NOMO-1 treated with DMSO at 0.1 percent for 48 hours (cell line): ENCODE measurements around the gene CENATAC.
"Not testable (repeated sequence)": the region's sequence is repeated elsewhere in the genome, so short reads cannot be mapped to it uniquely, and the experiment has no call there.

ENCODE experiments used
- DNase-seq: peaks from one replicate; lab custom pipeline; 2025; ENCODE audit not compliant: unreplicated experiment; lab: John Stamatoyannopoulos, UW

Gene CENATAC

DNA sequence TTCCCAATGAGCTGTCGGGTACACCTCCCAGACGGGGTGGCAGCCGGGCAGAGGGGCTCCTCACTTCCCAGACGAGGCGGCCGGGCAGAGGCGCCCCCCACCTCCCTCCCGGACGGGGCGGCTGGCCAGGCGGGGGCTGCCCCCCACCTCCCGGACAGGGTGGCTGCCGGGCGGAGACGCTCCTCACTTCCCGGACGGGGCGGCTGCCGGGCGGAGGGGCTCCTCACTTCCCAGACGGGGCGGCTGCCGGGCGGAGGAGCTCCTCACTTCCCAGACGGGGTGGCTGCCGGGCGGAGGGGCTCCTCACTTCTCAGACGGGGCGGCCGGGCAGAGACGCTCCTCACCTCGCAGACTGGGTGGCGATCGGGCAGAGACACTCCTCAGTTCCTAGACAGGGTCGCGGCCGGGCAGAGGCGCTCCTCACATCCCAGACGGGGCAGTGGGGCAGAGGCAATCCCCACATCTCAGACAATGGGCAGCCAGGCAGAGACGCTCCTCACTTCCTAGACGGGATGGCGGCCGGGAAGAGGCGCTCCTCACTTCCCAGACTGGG lies 6.4 kb upstream of the CENATAC start:
- DNase-seq: not testable (repeated sequence)

DNA sequence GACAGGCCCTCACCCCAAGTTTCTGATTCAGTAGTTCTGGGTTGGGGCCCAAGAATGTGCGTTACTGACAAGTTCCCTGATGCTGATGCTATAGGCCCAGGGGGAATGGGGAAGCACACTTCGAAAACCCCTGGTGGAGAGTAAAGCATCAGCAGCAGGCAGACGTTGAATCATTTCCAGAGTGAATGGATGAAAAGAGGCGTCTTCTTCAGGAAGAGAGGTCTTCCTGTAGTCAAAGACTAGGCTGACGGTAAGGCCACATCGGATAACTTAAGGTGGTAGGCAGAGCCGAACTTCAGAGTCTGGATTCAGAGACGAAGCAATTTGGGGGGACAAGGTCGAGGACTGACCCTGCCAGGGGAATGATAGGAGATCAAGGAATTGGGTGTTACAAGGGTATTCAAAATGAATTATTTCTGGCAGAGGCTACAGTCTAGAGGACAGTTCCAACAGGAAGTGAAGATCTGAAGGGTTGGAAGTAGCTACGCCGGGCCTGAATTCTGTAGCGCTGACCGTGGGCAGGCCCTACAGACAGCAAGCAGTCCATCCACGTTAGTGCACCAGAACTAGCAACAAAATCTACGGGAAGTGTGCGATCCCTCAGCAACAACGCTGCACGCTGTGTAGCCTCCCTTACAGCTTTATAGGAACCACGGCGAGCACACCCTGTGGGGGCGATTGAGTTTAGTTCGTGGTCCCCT lies 862 bp upstream of the CENATAC start:
- DNase-seq: peak; percentile 60

DNA sequence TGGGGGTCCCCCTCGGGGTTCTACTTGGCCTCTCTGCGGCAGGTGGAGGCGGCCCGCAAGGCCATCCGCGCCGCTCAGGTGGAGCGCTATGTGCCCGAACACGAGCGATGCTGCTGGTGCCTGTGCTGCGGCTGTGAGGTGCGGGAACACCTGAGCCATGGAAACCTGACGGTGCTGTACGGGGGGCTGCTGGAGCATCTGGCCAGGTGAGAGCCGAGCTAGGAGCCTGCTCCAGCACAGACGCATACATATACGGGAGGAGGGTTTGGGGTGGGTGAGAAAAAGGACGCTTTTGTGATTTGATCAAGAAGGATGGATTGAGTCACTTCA lies 415 bp downstream of the CENATAC start:
- no peak for DNase-seq

GRCh38 chr11:118998822-118999221 lies 884 bp downstream of the CENATAC start:
- no peak for DNase-seq

DNA sequence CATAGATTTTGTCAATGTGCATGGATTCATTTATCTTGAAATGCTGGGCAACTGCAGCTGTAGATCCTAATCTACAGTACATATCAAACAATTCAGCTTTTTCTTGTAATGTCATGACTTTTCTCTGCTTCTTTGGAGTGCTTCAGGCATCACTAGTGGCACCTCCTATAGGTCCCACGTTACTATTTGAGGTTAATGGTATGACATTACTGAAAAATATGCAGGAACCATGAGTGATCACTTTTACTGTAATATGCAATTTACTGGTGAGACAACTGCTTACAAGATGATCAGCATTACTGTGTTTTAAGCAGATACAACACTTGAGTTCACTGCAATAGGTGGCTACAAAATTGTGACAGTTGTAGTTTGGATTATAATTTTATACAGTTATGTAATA lies 3.0 kb downstream of the CENATAC start:
- no peak for DNase-seq

GRCh38 chr11:119006656-119007055 lies 8.7 kb downstream of the CENATAC start:
- no peak for DNase-seq

GRCh38 chr11:119011476-119012053 lies 13.6 kb downstream of the CENATAC start:
- DNase-seq: no peak

DNA sequence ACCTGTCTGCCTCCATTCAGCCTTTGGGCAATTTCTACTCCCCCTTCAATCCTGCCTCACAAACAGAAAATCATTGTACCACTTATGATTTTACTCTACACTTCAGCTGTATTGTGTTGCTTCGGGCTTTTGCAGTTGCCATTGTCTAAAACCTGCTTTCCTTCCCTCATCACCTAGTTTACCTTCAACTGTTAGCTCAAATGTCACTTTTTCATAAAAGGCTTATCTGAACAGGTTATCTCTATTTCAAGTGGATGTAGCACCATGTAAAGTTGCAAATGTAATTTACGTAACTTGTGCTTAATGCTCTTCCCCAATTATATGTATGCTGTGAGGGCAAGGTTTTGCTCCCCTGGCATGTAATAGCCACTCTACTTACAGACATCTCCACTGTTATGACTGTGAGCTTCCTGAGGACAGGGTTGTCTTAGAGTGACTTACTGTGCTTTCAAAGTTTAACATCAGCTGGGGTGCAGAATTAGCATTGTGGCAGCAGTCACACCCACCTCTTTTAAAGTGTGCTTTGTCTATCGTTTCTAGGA lies 14.8 kb downstream of the CENATAC start:
- no peak for DNase-seq

DNA sequence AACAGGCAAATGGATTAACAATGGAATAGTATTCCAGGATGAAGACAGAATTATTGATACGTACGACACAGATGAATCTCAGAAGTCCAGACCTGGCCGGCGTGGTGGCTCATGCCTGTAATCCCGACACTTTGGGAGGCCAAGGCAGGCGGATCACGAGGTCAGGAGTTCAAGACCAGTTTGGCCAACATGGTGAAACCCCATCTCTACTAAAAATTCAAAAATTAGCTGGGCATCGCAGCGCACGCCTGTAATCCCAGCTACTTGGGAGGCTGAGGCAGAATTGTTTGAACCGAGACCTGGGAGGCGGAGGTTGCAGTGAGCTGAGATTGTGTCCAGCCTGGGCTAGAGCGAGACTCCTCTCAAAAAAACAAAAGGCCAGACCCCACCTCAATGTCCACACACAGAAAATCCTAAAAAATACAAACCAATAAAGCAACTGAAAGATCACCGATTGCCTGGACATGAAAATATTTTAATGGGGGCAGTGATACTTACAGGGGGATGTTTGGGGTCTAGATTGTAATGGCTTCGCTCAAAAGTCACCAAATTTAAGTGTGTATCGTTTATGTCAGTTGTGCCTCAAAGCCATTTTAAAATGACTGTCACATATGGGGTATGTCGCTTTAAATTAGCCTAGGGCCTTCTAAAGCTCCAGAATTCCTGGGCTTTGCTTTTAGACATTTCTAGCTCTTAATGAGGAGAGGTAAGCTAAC lies 16.4 kb downstream of the CENATAC start:
- no peak for DNase-seq

- no peak for DNase-seq
Measured at GRCh38 chr11:119015054-119015611, 17.2 kb downstream of the CENATAC start.

GRCh38 chr11:119016216-119017009 lies 18.5 kb downstream of the CENATAC start:
- DNase-seq: no peak

DNA sequence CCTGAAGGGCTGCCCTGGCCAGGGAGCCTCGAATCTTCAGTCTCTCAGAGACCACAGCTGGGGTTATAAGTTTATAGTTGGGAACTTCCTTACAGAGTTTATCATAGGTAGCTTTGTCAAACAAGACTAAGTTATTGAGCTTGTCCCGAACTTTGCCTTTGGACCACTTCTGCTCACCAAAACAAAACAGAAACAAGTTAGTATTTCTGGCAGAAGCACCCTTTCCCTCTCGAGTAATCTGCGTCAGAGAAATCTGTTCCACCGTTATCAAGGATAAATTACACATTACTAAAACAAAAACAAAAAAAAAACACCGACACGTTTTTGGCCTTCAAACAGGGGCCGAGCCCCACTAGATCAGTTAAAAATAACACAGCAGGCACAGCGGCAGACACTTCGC lies 19.4 kb downstream of the CENATAC start:
- not testable (repeated sequence) for DNase-seq

DNA sequence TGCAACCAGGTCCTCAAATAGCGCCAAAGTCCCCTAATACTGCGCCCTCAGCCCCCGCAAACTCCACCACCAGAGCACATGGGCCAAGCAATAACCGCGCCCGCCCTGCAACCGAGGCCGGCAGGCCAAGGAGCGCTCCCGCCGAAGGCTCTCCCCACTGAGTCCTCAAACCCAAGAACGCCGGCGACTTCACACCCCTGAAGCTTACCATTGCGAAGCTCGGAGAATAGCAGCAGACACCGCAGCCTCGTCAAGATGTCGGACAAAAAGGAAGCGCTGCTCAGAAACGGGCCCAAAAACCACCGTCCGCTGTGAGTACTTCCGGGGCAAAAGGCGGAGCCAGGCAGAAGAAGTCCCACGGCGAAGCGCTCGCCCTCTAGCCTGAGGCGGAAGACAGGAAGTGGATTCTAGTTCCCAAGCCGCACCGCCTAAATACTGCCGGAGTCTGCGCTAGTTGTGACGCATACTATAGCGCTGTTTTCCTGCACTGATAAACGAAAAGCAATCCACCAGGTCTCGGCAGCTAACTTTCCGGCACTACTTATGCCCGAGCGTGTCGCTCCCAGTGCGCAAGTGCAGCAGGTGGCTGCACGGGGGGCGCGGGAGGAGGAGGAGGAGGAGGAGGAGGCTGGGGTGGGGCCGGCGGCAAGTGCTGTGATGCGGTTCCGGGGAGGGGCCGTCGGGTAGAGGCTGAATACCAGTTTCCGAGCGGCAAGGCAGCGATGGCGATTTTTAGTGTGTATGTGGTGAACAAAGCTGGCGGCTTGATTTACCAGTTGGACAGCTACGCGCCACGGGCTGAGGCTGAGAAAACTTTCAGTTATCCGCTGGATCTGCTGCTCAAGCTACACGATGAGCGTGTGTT lies 20.4 kb downstream of the CENATAC start, which contains the start of the genes RPS25 and TRAPPC4:
Gene RPS25 (minus strand): TSS at position 270 of the 865 bp plus-strand sequence. CDS start 59 bp downstream, at position 211.
Gene TRAPPC4 (plus strand): TSS at position 693 of the 865 bp plus-strand sequence. CDS start 30 bp downstream, at position 723.
- peak; percentile 98 for DNase-seq

DNA sequence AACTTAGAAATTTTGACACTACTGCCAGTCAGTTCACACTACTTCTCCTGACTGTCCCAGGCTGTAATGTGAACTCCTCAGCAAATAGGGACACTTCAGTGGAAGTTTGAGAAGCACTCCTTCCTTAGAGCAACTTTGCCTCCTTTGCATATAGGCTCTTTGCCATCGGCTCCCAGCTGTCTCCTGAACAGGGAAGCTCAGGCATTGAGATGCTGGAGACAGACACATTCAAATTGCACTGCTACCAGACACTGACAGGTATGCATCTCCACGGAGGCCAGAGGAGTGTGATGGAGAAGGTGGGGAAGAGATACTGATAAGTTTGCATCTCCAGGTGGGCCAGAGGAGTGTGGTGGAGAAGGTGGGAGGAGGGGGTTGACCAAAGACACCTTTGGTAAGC lies 22.1 kb downstream of the CENATAC start:
- DNase-seq: no peak

- no peak for DNase-seq
Measured at GRCh38 chr11:119021631-119022030, 23.7 kb downstream of the CENATAC start.

GRCh38 chr11:119023741-119024140 lies 25.8 kb downstream of the CENATAC start:
- DNase-seq: no peak

DNA sequence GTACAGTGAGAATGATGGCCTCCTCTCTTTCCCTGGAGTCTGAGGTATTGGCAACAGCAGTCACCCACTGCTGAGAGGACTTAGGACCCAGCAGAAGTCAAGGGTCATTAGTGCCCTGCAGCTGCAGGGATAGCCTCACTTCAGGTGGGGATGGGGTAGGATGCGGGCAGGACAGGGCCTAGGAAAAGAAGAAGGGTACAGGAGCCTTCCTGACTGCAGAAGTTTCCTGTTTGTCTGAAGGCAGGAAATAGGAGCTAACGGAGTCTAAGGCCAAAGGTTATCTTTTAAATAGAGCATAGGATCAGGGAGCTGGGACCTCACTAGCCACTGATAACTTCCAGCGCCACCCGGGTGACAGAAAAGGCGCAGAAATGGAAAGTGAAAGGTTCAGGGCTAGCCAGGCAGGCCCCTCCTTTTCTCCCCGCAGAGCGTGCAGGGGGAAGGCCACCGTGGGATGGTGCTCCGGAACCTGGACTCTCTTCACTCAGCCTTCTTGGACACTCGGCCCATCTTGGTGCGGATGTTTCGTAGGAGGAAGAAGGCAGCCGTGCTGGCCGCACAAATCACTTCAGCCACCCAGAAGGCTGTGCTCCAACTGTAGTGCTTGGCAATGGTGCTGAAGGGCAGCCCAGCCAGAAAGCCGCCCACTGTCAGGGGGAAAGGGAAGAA lies 26.6 kb downstream of the CENATAC start:
- no peak for DNase-seq

DNA sequence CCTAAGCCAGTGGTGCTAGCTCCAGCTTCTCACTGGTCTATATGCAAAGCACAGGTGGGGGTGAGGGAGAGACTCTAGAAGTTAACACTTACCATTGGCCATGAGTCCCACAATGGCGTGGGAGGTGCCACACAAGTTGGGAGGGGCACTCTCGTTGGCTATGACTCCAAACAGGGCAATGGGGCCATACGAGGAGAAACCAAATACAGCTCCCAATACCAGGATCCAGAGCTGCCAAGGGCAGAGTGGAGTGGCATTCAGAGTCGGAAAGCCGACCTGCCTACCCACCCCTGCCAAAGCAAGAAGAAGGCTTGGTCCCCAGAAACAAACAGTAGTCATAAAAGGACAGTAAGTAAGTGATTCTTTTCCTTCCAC lies 27.1 kb downstream of the CENATAC start:
- no peak for DNase-seq

DNA sequence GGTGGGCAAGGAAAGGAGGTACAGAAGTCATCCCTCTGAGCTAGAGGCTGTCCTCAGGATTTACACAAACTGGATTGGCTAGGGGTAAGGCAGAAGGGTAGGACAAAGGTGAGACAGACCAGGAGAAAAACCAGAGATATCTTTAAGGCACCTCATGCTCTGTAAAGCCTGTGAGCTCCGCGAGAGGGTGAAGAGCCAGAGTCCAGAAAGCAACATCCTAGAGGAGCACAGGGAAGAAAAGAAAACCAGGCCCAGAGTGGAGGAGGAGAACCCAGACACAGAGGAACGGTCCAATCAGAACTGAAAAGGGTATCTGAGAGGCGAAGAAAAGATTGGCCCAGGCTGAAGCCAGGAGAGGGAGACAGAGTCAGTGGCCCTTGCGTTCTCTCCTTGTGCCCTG lies 27.6 kb downstream of the CENATAC start:
- no peak for DNase-seq
